HG03066 (cell line): ENCODE data around the gene MLYCD.

Experiments
- ATAC-seq: cut with Tn5 transposase; IDR thresholded peaks from one replicate; pipeline ENCODE4 v1.9.1; 2021; ENCODE audit warnings: low read depth; ENCODE audit not compliant: unreplicated experiment

The MLYCD gene

GRCh38 chr16:83953796-83954576 lies 55.1 kb downstream of the MLYCD start:
- ATAC-seq = no peak

- ATAC-seq = no peak
Observed at GRCh38 chr16:83954577-83955016, 55.7 kb downstream of the MLYCD start.

GRCh38 chr16:83955218-83956130 lies 56.6 kb downstream of the MLYCD start:
- no peak for ATAC-seq

- ATAC-seq = no peak
Observed at GRCh38 chr16:83956336-83957289, 57.7 kb downstream of the MLYCD start.

GRCh38 chr16:83957296-83957855 lies 58.5 kb downstream of the MLYCD start:
- no peak for ATAC-seq

- ATAC-seq = no peak
Observed at GRCh38 chr16:83958137-83958845, 59.4 kb downstream of the MLYCD start.

- no peak for ATAC-seq
Observed at GRCh38 chr16:83958846-83959565, 60.1 kb downstream of the MLYCD start.

- no peak for ATAC-seq
Observed at GRCh38 chr16:83959656-83960434, 60.9 kb downstream of the MLYCD start.

- ATAC-seq = no peak
Observed at GRCh38 chr16:83960521-83961249, 61.8 kb downstream of the MLYCD start.

- ATAC-seq = no peak
Observed at GRCh38 chr16:83961591-83961990, 62.7 kb downstream of the MLYCD start.

GRCh38 chr16:83963277-83964119 lies 64.6 kb downstream of the MLYCD start:
- no peak for ATAC-seq

- ATAC-seq = no peak
Observed at GRCh38 chr16:83964684-83965443, 65.9 kb downstream of the MLYCD start.

- ATAC-seq = no peak
Observed at GRCh38 chr16:83965444-83966152, 66.7 kb downstream of the MLYCD start.

- no peak for ATAC-seq
Observed at GRCh38 chr16:83966153-83966696, 67.3 kb downstream of the MLYCD start.

GRCh38 chr16:83967091-83967490 lies 68.2 kb downstream of the MLYCD start:
- no peak for ATAC-seq
